ENCODE results near the gene LRRTM4. TPM values are rescaled to one million over a fixed set of nuclear protein-coding genes. Genes with fewer than 3 reads are reported as not detected.

LRRTM4 gene
- total RNA-seq, 1 donor from 2014 or later, result 0.98 TPM

DNA sequence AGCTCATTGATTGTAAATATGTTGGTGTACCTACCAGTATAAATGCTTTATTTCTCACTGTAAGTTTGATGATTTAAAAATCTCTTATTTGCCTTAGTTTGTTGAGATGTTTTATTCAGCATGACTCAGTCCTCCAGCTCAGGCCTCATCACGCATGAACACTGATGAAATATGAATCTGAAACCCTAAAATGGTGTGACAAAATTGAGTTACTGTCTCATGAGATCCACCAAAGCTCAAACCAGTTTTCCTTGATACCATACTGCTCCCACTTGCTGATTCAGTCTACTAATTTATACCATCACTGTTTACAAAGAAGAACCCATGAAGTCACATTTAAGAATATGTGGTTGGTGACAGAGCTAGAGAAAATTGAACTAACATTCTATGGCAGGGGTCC lies 524.9 kb downstream of the LRRTM4 start:
- intact Hi-C loops (cut with DNase I), result no loop called here

DNA sequence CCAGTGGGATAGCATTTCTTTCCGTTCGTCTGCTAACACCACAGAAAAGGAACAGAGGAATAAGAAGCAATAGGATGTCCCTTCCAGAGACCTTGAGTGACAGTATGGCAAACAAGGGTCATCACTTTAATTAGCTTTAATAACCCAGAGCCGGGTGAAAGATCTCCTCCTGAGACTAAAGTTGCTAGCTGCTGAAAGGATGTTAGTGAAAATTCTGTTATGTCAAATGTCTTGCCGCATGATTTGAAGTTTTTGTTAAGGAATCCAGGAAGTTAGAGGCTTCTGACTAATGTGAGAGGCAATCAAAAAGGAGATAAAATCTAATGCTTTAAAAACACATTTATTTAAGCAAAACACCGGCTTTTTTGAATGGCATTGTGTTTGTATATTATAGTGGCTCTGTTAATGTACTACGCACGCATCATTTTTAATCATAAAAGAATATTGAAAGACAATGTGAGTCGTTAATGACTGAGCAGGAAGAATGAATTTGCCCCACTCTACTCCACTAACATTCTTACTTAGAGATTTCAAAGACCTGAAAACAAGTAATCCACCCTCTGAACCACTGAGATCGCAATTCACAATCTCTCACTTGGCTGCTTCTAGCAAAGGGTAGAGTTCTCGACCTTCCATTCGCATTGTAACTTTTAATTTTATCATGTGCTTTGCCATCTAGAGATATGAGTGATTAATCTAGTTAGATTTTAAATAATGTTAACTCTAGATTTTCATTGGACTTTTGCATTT lies 536.6 kb downstream of the LRRTM4 start:
- no peak overlapping the region for H3K27ac ChIP-seq
- H3K27me3 ChIP-seq, result no peaks in the 10 kb centered on the region
- H3K9me3 ChIP-seq, result no peaks in the 10 kb centered on the region
- H3K36me3 ChIP-seq, result no peaks in the 10 kb centered on the region
- no peak overlapping the region for H3K4me3 ChIP-seq
- H3K4me1 ChIP-seq, result no peaks in the 10 kb centered on the region
- intact Hi-C loops (cut with DNase I), result no loop called here
- no peak for DNase-seq (ENCODE audit: extremely low spot score in 2 of 2)
- TF ChIP-seq POLR2AphosphoS5 (IDR thresholded peaks at IDR 0.05; ENCODE audit: insufficient read depth in 1 of 2, low read depth in 1 of 2) (no peak), POLR2A (IDR thresholded peaks at IDR 0.05) (no peak)
- TF ChIP-seq, protein P1, sequence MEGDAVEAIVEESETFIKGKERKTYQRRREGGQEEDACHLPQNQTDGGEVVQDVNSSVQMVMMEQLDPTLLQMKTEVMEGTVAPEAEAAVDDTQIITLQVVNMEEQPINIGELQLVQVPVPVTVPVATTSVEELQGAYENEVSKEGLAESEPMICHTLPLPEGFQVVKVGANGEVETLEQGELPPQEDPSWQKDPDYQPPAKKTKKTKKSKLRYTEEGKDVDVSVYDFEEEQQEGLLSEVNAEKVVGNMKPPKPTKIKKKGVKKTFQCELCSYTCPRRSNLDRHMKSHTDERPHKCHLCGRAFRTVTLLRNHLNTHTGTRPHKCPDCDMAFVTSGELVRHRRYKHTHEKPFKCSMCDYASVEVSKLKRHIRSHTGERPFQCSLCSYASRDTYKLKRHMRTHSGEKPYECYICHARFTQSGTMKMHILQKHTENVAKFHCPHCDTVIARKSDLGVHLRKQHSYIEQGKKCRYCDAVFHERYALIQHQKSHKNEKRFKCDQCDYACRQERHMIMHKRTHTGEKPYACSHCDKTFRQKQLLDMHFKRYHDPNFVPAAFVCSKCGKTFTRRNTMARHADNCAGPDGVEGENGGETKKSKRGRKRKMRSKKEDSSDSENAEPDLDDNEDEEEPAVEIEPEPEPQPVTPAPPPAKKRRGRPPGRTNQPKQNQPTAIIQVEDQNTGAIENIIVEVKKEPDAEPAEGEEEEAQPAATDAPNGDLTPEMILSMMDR (IDR thresholded peaks at IDR 0.05), result no peak

More for the DNA sequence above, 524.9 kb downstream of the LRRTM4 start:
- no peaks in the 10 kb centered on the region for H3K27me3 ChIP-seq
- no peak for DNase-seq (ENCODE audit: extremely low spot score in 2 of 2)
- H3K27ac ChIP-seq, result no peak overlapping the region
- no peaks in the 10 kb centered on the region for H3K9me3 ChIP-seq
- no peaks in the 10 kb centered on the region for H3K4me1 ChIP-seq
- H3K4me3 ChIP-seq, result no peak overlapping the region
- no peak for TF ChIP-seq POLR2A (IDR thresholded peaks at IDR 0.05)
- TF ChIP-seq POLR2AphosphoS5 (IDR thresholded peaks at IDR 0.05; ENCODE audit: insufficient read depth in 1 of 2, low read depth in 1 of 2), result no peak
- no peaks in the 10 kb centered on the region for H3K36me3 ChIP-seq

DNA sequence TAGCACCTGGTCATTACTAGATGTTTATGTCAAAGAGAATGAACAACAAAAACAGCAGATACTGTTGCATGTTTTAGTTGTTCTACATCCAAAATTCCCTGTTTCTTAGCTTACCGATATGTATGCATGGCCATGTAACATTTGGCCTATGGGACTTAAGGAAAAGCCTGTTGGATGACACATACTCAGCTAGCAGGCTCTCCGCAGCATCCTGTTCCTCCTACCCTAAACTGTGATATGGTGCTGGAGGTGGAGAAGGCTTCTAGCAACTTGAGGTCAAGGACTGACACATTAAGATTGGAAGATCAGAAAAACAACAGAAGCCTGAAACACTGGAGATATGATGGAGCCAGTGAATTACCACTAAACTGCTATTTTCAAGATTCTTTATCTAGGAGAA lies 537.8 kb downstream of the LRRTM4 start:
- TF ChIP-seq POLR2AphosphoS5 (IDR thresholded peaks at IDR 0.05; ENCODE audit: insufficient read depth in 1 of 2, low read depth in 1 of 2) (no peak), POLR2A (IDR thresholded peaks at IDR 0.05) (no peak)
- TF ChIP-seq, protein P1 (IDR thresholded peaks at IDR 0.05), result no peak
- H3K4me3 ChIP-seq, result no peak overlapping the region
- no peaks in the 10 kb centered on the region for H3K9me3 ChIP-seq
- DNase-seq (ENCODE audit: extremely low spot score in 2 of 2), result no peak
- no peak overlapping the region for H3K27ac ChIP-seq
- no peaks in the 10 kb centered on the region for H3K36me3 ChIP-seq
- intact Hi-C loops (cut with DNase I), result no loop called here
- no peaks in the 10 kb centered on the region for H3K4me1 ChIP-seq
- H3K27me3 ChIP-seq, result no peaks in the 10 kb centered on the region

DNA sequence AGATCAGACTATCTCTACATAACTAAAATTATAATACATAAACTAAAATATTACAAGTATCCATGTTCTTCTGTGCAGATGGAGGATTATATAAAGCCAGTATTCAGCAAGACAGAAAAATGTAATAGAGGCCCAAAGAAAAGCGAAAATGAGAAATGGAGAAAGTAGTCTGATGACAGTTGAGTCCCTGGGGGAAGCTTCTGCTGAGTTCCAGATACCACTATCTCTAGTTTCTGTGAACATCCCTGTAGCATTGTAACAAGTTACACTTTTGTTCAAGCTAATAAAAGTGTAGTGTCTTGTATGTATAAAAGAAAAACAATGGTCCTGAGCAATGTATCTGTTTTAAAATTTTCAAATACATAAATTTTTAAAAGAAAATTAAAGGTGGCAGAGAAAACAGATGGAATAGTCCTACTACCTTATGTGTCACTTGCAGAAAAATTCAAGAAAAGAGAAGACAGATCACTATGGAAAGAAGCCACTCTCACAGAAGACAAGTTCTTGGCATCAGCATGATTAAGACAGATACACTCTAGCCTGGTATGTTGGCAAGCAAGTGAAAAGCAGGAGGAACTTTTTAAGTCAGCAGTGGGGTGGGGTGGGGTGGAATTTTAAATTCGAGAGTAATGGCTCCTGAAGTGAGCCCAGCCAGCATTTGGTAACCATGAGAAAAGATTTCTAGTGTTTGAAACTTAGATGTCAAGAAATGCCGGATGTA lies 541.9 kb downstream of the LRRTM4 start:
- no peak overlapping the region for H3K4me3 ChIP-seq
- H3K27ac ChIP-seq, result no peak overlapping the region

More for the DNA sequence above, 541.9 kb downstream of the LRRTM4 start:
- intact Hi-C loops (cut with DNase I), result no loop called here
- Histone ChIP-seq H3K4me1 (no peaks in the 10 kb centered on the region), H3K36me3 (no peaks in the 10 kb centered on the region), H3K27me3 (no peaks in the 10 kb centered on the region), H3K9me3 (no peaks in the 10 kb centered on the region)
- no peak for TF ChIP-seq POLR2A (IDR thresholded peaks at IDR 0.05)
- TF ChIP-seq, protein P1 (IDR thresholded peaks at IDR 0.05), result no peak
- TF ChIP-seq POLR2AphosphoS5 (IDR thresholded peaks at IDR 0.05; ENCODE audit: insufficient read depth in 1 of 2, low read depth in 1 of 2), result no peak
- no peak for DNase-seq (ENCODE audit: extremely low spot score in 2 of 2)

Measured in vagina (tissue), 2 donors.